ENCODE data around the gene ARFGAP1.
"Not testable (repeated sequence)": the region's sequence is repeated elsewhere in the genome, so short reads cannot be mapped to it uniquely, and the experiment has no call there.

GRCh38 chr20:63335060-63335459 is 62.4 kb downstream of the ARFGAP1 start:
- TF ChIP-seq CTCF (conservative IDR thresholded peaks at IDR 0.05; ENCODE audit: low read length); EZH2phosphoT487 (IDR thresholded peaks at IDR 0.05; ENCODE audit: borderline replicate concordance): not testable (repeated sequence)
